H1 (cell line): Measurements from ENCODE around the gene CDCP1. TPM values are rescaled to one million over a fixed set of nuclear protein-coding genes. Genes with fewer than 3 reads are reported as not detected.

ENCODE experiments used
- CTCF ChIA-PET: fragments of 300-600 bp; sonication (Branson Sonifier 250); formaldehyde crosslinking; loops from one replicate; lab custom pipeline; 2021; ENCODE audit not compliant: partially characterized antibody; lab: Charles Lee
- POLR2A ChIA-PET: fragments of 300-600 bp; sonication (Branson Sonifier 250); formaldehyde crosslinking; loops from one replicate; lab custom pipeline; 2021; ENCODE audit warnings: inconsistent platforms; ENCODE audit not compliant: partially characterized antibody; lab: Charles Lee
- DNase-seq, 2 experiments: peaks; one replicate each; pipeline versions ENCODE4 v3.0.0 to v3.0.0-alpha.2; 2010 to 2022; ENCODE audit warnings: low spot score in 2 of 2, low read depth in 1 of 2, mixed read lengths in 1 of 2
- FAIRE-seq: peaks from 2 replicates; lab custom pipeline; 2011; peaks lifted over from hg19 to GRCh38; lab: Jason Lieb, UNC
- H2AFZ ChIP-seq: 2 replicates; pipeline ENCODE4 v1.8.1; 2012; ENCODE audit warnings: low read length, inconsistent platforms
- H2AK5ac ChIP-seq: 2 replicates; pipeline ENCODE4 v1.6.1; 2013; ENCODE audit warnings: low read depth, low read length
- H2BK120ac ChIP-seq: replicated peaks from 2 replicates; pipeline ENCODE3; 2013; ENCODE audit warnings: low read depth, low read length, inconsistent platforms
- H2BK12ac ChIP-seq: 2 replicates; pipeline ENCODE4 v1.6.1; 2013; ENCODE audit warnings: low read depth, low read length
- H2BK15ac ChIP-seq: 2 replicates; pipeline ENCODE4 v1.6.1; 2013; ENCODE audit warnings: low read length
- H2BK20ac ChIP-seq: 2 replicates; pipeline ENCODE4 v1.6.1; 2013; ENCODE audit warnings: low read length
- H2BK5ac ChIP-seq: 2 replicates; pipeline ENCODE4 v1.6.1; 2013; ENCODE audit warnings: low read depth, low read length
- H3K14ac ChIP-seq: 2 replicates; pipeline ENCODE4 v1.6.1; 2013; ENCODE audit warnings: inconsistent platforms; ENCODE audit not compliant: insufficient read length
- H3K18ac ChIP-seq: 2 replicates; pipeline ENCODE4 v1.6.1; 2013; ENCODE audit warnings: low read length; ENCODE audit errors: extremely low read depth
- H3K23ac ChIP-seq: 2 replicates; pipeline ENCODE4 v1.6.1; 2013; ENCODE audit warnings: inconsistent platforms; ENCODE audit not compliant: insufficient read length
- H3K23me2 ChIP-seq: 2 replicates; pipeline ENCODE4 v1.6.1; 2013; ENCODE audit warnings: low read depth, low read length
- H3K27ac ChIP-seq: 2 replicates; pipeline ENCODE4 v1.6.1; 2011; ENCODE audit warnings: low read depth, low read length, inconsistent platforms
- H3K27me3 ChIP-seq, 4 experiments: replicated peaks in 1 of 4; 1 replicate in 1 of 4; 2 replicates in 3 of 4; pipeline versions ENCODE4 v1.6.1 to v1.8.1; 2011 to 2013; ENCODE audit warnings: low read length in 3 of 4, mild to moderate bottlenecking in 3 of 4, inconsistent platforms in 2 of 4, mixed read lengths in 2 of 4, moderate library complexity in 1 of 4; ENCODE audit not compliant: control insufficient read depth in 3 of 4, insufficient read depth in 3 of 4; ENCODE audit errors: extremely low read depth in 1 of 4
- H3K36me3 ChIP-seq, 4 experiments: 2 replicates each; pipeline versions ENCODE4 v1.6.1 to v1.8.1; 2011 to 2013; ENCODE audit warnings: mild to moderate bottlenecking in 4 of 4, low read length in 3 of 4, moderate library complexity in 2 of 4, control low read depth in 1 of 4, inconsistent platforms in 1 of 4; ENCODE audit not compliant: insufficient read depth in 4 of 4, control insufficient read depth in 2 of 4
- H3K4ac ChIP-seq: replicated peaks from 2 replicates; pipeline ENCODE3; 2013; ENCODE audit warnings: low read length, low read depth, mixed read lengths, inconsistent platforms; ENCODE audit not compliant: insufficient read length
- H3K4me1 ChIP-seq, 4 experiments: replicated peaks in 1 of 4; 1 replicate in 1 of 4; 2 replicates in 3 of 4; pipeline versions ENCODE4 v1.6.1 to v1.8.1; 2011 to 2013; ENCODE audit warnings: low read length in 3 of 4, inconsistent platforms in 2 of 4, mixed read lengths in 1 of 4; ENCODE audit not compliant: insufficient read depth in 4 of 4, control insufficient read depth in 3 of 4
- H3K4me2 ChIP-seq, 2 experiments: 2 replicates each; pipeline versions ENCODE4 v1.6.1 to v1.8.1; 2011 to 2013; ENCODE audit warnings: low read depth in 2 of 2, low read length in 2 of 2, control low read depth in 1 of 2, inconsistent platforms in 1 of 2, mild to moderate bottlenecking in 1 of 2; ENCODE audit not compliant: insufficient read depth in 1 of 2
- H3K4me3 ChIP-seq, 4 experiments: fragments of 200-600, 300-600 bp in 1 of 4; sonication (generic), shearing (Covaris generic), sonication (Bioruptor Twin) in 1 of 4; 2 replicates each; pipeline versions ENCODE4 v1.5.1 to v1.8.1; 2011 to 2016; ENCODE audit warnings: low read length in 4 of 4, low read depth in 3 of 4, control low read depth in 2 of 4, inconsistent platforms in 2 of 4, mild to moderate bottlenecking in 2 of 4, mixed read lengths in 1 of 4, moderate library complexity in 1 of 4; ENCODE audit not compliant: insufficient read depth in 2 of 4; ENCODE audit errors: extremely low read depth in 1 of 4
- H3K56ac ChIP-seq: replicated peaks from 2 replicates; pipeline ENCODE3; 2013; ENCODE audit warnings: low read depth, mild to moderate bottlenecking, mixed read lengths, low read length, inconsistent platforms; ENCODE audit not compliant: insufficient read length
- H3K79me1 ChIP-seq: 2 replicates; pipeline ENCODE4 v1.6.1; 2013; ENCODE audit warnings: low read depth, low read length, control low read depth
- H3K79me2 ChIP-seq, 2 experiments: 2 replicates each; pipeline versions ENCODE4 v1.6.1 to v1.8.1; 2012 to 2013; ENCODE audit warnings: low read length in 2 of 2, mild to moderate bottlenecking in 2 of 2, inconsistent platforms in 1 of 2; ENCODE audit not compliant: insufficient read depth in 2 of 2, control insufficient read depth in 1 of 2
- H3K9ac ChIP-seq, 4 experiments: replicated peaks in 1 of 4; 1 replicate in 1 of 4; 2 replicates in 3 of 4; pipeline versions ENCODE4 v1.6.1 to v1.8.1; 2011 to 2013; ENCODE audit warnings: low read depth in 3 of 4, low read length in 3 of 4, control low read depth in 2 of 4, mild to moderate bottlenecking in 2 of 4, moderate library complexity in 2 of 4, inconsistent platforms in 1 of 4; ENCODE audit errors: extremely low read depth in 1 of 4
- H3K9me3 ChIP-seq, 2 experiments: 2 replicates each; pipeline versions ENCODE4 v1.6.1 to v1.8.1; 2012 to 2013; ENCODE audit warnings: mild to moderate bottlenecking in 2 of 2, moderate library complexity in 2 of 2, control low read depth in 1 of 2, inconsistent platforms in 1 of 2, low read depth in 1 of 2, low read length in 1 of 2, mixed read lengths in 1 of 2; ENCODE audit not compliant: insufficient read depth in 2 of 2
- H4K20me1 ChIP-seq, 2 experiments: replicated peaks in 1 of 2; 2 replicates each; pipeline versions ENCODE3 to v1.8.1; 2011 to 2013; ENCODE audit warnings: inconsistent platforms in 2 of 2, low read length in 2 of 2, mild to moderate bottlenecking in 1 of 2; ENCODE audit not compliant: insufficient read depth in 2 of 2, control insufficient read depth in 1 of 2
- H4K5ac ChIP-seq: 2 replicates; pipeline ENCODE4 v1.6.1; 2013; ENCODE audit warnings: low read length, low read depth, mixed read lengths, inconsistent platforms; ENCODE audit not compliant: insufficient read length
- H4K8ac ChIP-seq: 2 replicates; pipeline ENCODE4 v1.8.0; 2013; ENCODE audit warnings: mild to moderate bottlenecking, moderate library complexity, low read length, inconsistent platforms; ENCODE audit not compliant: insufficient read depth; ENCODE audit errors: extremely low read depth
- H4K91ac ChIP-seq: replicated peaks from 2 replicates; pipeline ENCODE3; 2013; ENCODE audit warnings: low read length, mixed read lengths, inconsistent platforms; ENCODE audit not compliant: insufficient read length
- CTCF ChIP-seq, 3 experiments: IDR thresholded peaks; 1 replicate in 2 of 3; 2 replicates in 1 of 3; pipeline versions ENCODE4 v1.5.1 to v1.6.1; 2011; ENCODE audit warnings: low read length in 3 of 3, mild to moderate bottlenecking in 3 of 3, inconsistent platforms in 2 of 3, low read depth in 1 of 3, moderate library complexity in 1 of 3; ENCODE audit not compliant: insufficient read depth in 1 of 3; ENCODE audit errors: control extremely low read depth in 1 of 3
- SRF ChIP-seq: IDR thresholded peaks from 2 replicates; pipeline ENCODE4 v1.6.1; 2011; ENCODE audit warnings: mild to moderate bottlenecking, low read depth, low read length, moderate library complexity
- WGBS, 2 experiments: shearing (Covaris generic) in 1 of 2; methylation state at CpG; one replicate each; pipeline versions ENCODE4 v1.1.6 to v1.1.7; 2013 to 2015; ENCODE audit warnings: low lambda C conversion rate in 2 of 2, mixed read lengths in 2 of 2, inconsistent platforms in 1 of 2, low coverage in 1 of 2, missing lambda C conversion rate in 1 of 2; ENCODE audit not compliant: insufficient replicate concordance in 2 of 2, insufficient coverage in 1 of 2, insufficient read length in 1 of 2; ENCODE audit errors: extremely low coverage in 1 of 2, missing lambda C conversion rate in 1 of 2; 5-methylcytosine and 5-hydroxymethylcytosine counted together
- polyA plus RNA-seq, 7 experiments: library from polyadenylated mRNA; depleted of rRNA in 3 of 7; stranded (reverse) in 5 of 7; unstranded in 2 of 7; fragments of >200 nt in 5 of 7; fragments of 200-250 nt in 2 of 7; gene quantifications; 1 replicate in 5 of 7; 2 replicates in 1 of 7; 4 replicates in 1 of 7; pipeline versions ENCODE4 v1.2.1 to v1.2.3, GENCODE V29; 2011 to 2013; ENCODE audit warnings: missing spikeins in 2 of 7, mixed read lengths in 2 of 7
- total RNA-seq: library from RNA; stranded (reverse); fragmentation: NEBNext Ultra II Directional; extraction: Animal tissue kit (Norgen Biotek cat#: 25700); gene quantifications from 2 replicates; pipeline ENCODE4 v1.2.1, GENCODE V29; 2021

CDCP1 gene
- total and polyA plus RNA-seq, 2 of the 8 experiments (the other 6 are each of a cell fraction or from before 2014, with no cell fraction given): 10.0 to 23.3 TPM

DNA sequence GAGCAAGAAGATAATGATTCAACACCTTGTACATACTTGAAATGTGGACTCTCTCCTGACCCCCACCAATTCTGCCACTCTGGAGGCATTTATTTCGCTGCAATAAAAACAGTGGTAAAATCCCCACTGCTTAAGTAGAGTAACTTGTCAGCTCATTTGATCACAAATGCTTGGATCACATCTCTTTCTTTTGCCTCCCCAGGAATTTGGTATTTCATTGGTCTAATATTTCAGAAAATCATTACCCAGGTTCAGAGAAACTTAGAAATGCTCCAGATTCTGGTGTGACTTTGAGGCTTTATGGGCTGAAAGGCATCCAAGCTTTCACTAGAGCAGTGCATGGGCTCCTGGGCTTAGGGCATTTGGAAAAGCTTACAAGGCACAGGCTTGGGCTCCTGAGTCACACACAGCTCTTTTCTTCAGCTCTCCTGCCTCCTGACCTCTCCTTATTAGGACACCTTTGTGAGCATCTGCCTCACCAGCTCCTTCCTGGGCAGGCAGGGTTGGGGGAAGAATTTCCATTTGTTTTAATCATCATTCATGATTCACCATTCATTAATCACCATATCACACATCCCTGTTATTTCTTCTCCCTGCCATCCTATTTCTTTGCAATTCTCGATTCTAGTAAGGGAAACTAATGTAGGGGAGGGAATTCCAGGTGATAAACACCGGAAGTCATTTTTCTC is 22.5 kb downstream of the CDCP1 start:
- POLR2A ChIA-PET: interaction anchor here (1.2 kb wide), 1 partner anchor 10 kb away, joined by 3 read pairs; no protein-coding TSS in a partner anchor
- DNase-seq (peak in 1 of 2 experiments; percentile 19), FAIRE-seq (no peak)
- peaks cover 7% of the 10 kb centered on the region for H3K79me1 ChIP-seq
- H3K4me3 ChIP-seq: no peak overlapping the region
- H2BK12ac ChIP-seq: no peak overlapping the region
- no peak overlapping the region for H2BK20ac ChIP-seq
- WGBS, 2 experiments: 87% methylated on average over 3 of the region's 3 CpGs; no CpG with 5 or more reads in 1 of the 2 experiments
- CTCF ChIA-PET: interaction anchor here (0.7 to 1.8 kb wide), 5 partner anchors 23 to 87 kb away, joined by 3 to 12 read pairs (median 4); partner anchors contain the start of gene CDCP1
- no peaks in the 10 kb centered on the region for H3K27me3 ChIP-seq
- H3K56ac ChIP-seq: no peak overlapping the region
- H3K23ac ChIP-seq: no peak overlapping the region
- no peak overlapping the region for H3K9ac ChIP-seq
- no peak for TF ChIP-seq CTCF (IDR thresholded peaks at IDR 0.05; ENCODE audit: control extremely low read depth in 1 of 3, insufficient read depth in 1 of 3, low read depth in 1 of 3, low read length in 3 of 3)
- peak; percentile 62 for TF ChIP-seq SRF
- no peak overlapping the region for H3K27ac ChIP-seq
- H4K5ac ChIP-seq: no peak overlapping the region
- H4K8ac ChIP-seq: no peak overlapping the region
- no peak overlapping the region for H2BK5ac ChIP-seq
- no peaks in the 10 kb centered on the region; a peak in 1 of 4 replicates for H3K79me2 ChIP-seq
- H4K91ac ChIP-seq: no peak overlapping the region
- peaks cover 0 to 4% of the 10 kb centered on the region in 2 experiments for H4K20me1 ChIP-seq
- H3K4me1 ChIP-seq: no peaks in the 10 kb centered on the region
- H3K18ac ChIP-seq: no peak overlapping the region
- H2AFZ ChIP-seq: no peak overlapping the region
- no peaks in the 10 kb centered on the region for H3K9me3 ChIP-seq
- H2BK120ac ChIP-seq: no peak overlapping the region
- H3K14ac ChIP-seq: no peak overlapping the region
- no peaks in the 10 kb centered on the region for H3K36me3 ChIP-seq
- no peak overlapping the region for H2AK5ac ChIP-seq
- H3K4ac ChIP-seq: no peak overlapping the region
- H2BK15ac ChIP-seq: no peak overlapping the region
- no peak overlapping the region for H3K4me2 ChIP-seq
- no peaks in the 10 kb centered on the region for H3K23me2 ChIP-seq
